Kidney tubule cell (primary cell): ENCODE results near the gene HBA2.
A peak's percentile ranks its signal among the peaks of the same experiment; 100 is the strongest.
"Not testable (repeated sequence)": the region's sequence is repeated elsewhere in the genome, so short reads cannot be mapped to it uniquely, and the experiment has no call there.

ENCODE experiments used
- DNase-seq: peaks from one replicate; pipeline ENCODE4 v3.0.0-alpha.2; 2018; ENCODE audit warnings: low spot score

The HBA2 gene

DNA sequence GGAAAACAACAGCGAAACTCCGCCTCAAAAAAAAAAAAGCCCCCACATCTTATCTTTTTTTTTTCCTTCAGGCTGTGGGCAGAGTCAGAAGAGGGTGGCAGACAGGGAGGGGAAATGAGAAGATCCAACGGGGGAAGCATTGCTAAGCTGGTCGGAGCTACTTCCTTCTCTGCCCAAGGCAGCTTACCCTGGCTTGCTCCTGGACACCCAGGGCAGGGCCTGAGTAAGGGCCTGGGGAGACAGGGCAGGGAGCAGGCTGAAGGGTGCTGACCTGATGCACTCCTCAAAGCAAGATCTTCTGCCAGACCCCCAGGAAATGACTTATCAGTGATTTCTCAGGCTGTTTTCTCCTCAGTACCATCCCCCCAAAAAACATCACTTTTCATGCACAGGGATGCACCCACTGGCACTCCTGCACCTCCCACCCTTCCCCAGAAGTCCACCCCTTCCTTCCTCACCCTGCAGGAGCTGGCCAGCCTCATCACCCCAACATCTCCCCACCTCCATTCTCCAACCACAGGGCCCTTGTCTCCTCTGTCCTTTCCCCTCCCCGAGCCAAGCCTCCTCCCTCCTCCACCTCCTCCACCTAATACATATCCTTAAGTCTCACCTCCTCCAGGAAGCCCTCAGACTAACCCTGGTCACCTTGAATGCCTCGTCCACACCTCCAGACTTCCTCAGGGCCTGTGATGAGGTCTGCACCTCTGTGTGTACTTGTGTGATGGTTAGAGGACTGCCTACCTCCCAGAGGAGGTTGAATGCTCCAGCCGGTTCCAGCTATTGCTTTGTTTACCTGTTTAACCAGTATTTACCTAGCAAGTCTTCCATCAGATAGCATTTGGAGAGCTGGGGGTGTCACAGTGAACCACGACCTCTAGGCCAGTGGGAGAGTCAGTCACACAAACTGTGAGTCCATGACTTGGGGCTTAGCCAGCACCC, 2.6 kb downstream of the HBA2 start:
- no peak for DNase-seq

DNA sequence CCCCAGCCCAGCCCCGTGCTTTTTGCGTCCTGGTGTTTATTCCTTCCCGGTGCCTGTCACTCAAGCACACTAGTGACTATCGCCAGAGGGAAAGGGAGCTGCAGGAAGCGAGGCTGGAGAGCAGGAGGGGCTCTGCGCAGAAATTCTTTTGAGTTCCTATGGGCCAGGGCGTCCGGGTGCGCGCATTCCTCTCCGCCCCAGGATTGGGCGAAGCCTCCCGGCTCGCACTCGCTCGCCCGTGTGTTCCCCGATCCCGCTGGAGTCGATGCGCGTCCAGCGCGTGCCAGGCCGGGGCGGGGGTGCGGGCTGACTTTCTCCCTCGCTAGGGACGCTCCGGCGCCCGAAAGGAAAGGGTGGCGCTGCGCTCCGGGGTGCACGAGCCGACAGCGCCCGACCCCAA, 3.3 kb downstream of the HBA2 start:
- not testable (repeated sequence) for DNase-seq

DNA sequence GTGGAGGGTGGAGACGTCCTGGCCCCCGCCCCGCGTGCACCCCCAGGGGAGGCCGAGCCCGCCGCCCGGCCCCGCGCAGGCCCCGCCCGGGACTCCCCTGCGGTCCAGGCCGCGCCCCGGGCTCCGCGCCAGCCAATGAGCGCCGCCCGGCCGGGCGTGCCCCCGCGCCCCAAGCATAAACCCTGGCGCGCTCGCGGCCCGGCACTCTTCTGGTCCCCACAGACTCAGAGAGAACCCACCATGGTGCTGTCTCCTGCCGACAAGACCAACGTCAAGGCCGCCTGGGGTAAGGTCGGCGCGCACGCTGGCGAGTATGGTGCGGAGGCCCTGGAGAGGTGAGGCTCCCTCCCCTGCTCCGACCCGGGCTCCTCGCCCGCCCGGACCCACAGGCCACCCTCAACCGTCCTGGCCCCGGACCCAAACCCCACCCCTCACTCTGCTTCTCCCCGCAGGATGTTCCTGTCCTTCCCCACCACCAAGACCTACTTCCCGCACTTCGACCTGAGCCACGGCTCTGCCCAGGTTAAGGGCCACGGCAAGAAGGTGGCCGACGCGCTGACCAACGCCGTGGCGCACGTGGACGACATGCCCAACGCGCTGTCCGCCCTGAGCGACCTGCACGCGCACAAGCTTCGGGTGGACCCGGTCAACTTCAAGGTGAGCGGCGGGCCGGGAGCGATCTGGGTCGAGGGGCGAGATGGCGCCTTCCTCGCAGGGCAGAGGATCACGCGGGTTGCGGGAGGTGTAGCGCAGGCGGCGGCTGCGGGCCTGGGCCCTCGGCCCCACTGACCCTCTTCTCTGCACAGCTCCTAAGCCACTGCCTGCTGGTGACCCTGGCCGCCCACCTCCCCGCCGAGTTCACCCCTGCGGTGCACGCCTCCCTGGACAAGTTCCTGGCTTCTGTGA, 4.1 kb downstream of the HBA2 start, which contains the start of gene HBA1:
Gene HBA1, plus strand, starts transcription at position 204 of the 906 bp plus-strand sequence. Its CDS starts 37 bp downstream, at position 241.
- not testable (repeated sequence) for DNase-seq

DNA sequence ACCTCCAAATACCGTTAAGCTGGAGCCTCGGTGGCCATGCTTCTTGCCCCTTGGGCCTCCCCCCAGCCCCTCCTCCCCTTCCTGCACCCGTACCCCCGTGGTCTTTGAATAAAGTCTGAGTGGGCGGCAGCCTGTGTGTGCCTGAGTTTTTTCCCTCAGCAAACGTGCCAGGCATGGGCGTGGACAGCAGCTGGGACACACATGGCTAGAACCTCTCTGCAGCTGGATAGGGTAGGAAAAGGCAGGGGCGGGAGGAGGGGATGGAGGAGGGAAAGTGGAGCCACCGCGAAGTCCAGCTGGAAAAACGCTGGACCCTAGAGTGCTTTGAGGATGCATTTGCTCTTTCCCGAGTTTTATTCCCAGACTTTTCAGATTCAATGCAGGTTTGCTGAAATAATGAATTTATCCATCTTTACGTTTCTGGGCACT, 4.7 kb downstream of the HBA2 start:
- no peak for DNase-seq

DNA sequence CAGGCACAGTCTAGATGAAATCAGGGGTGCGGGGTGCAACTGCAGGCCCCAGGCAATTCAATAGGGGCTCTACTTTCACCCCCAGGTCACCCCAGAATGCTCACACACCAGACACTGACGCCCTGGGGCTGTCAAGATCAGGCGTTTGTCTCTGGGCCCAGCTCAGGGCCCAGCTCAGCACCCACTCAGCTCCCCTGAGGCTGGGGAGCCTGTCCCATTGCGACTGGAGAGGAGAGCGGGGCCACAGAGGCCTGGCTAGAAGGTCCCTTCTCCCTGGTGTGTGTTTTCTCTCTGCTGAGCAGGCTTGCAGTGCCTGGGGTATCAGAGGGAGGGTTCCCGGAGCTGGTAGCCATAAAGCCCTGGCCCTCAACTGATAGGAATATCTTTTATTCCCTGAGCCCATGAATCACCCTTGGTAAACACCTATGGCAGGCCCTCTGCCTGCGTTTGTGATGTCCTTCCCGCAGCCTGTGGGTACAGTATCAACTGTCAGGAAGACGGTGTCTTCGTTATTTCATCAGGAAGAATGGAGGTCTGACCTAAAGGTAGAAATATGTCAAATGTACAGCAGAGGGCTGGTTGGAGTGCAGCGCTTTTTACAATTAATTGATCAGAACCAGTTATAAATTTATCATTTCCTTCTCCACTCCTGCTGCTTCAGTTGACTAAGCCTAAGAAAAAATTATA, 5.4 kb downstream of the HBA2 start:
- DNase-seq: no peak

DNA sequence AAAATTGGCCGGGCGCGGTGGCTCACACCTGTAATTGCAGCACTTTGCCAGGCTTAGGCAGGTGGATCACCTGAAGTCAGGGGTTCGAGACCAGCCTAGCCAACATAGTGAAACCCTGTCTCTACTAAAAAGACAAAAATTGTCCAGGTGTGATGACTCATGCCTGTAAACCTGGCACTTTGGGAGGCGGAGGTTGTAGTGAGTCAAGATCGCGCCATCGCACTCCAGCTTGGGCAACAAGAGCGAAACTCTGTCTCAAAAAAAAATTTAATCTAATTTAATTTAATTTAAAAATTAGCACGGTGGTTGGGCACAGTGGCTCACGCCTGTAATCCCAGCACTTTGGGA, 6.0 kb downstream of the HBA2 start:
- no peak for DNase-seq

DNA sequence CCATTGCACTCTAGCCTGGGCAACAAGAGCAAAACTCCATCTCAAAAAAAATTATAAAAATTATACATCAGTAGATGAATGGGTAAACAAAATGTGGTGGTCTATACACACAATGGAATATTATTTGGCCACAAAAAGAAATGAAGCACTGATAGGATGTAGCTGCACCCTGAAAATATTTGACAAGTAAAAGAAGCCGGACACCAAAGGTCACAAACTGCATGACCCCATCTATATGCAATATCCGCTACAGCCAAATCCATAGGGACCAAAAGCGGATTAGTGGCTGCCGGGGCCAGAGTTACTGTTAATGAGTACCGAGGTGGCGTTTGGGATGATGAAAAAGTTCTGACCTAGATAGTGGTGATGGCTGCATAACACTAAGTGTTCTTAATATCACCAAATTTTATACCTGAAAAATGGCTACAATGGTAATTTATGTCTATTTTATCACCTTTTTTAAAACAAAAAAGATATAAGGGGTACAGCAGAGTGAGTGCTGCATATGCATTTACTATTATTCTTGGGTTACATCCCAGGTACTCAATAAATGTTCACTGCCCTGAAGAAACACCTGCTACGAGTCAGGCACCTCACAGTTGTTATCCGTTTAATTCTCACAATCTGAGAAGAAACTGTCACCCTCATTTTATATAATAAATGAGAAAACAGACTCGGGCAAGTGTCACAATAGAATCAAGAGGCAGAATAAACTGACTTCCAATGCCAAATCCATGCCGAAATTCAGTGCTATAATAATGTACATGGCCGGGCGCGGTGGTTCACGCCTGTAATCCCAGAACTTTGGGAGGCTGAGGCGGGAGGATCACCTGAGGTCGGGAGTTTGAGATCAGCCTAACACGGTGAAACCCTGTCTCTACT, 6.8 kb downstream of the HBA2 start:
- DNase-seq: no peak

DNA sequence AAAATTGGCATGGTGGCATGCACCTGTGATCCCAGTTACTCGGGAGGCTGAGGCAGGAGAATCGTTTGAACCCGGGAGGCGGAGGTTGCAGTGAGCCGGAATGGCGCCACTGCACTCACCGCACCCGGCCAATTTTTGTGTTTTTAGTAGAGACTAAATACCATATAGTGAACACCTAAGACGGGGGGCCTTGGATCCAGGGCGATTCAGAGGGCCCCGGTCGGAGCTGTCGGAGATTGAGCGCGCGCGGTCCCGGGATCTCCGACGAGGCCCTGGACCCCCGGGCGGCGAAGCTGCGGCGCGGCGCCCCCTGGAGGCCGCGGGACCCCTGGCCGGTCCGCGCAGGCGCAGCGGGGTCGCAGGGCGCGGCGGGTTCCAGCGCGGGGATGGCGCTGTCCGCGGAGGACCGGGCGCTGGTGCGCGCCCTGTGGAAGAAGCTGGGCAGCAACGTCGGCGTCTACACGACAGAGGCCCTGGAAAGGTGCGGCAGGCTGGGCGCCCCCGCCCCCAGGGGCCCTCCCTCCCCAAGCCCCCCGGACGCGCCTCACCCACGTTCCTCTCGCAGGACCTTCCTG, 7.5 kb downstream of the HBA2 start, which contains the start of gene HBQ1:
Gene HBQ1, plus strand, starts transcription at position 359 of the 575 bp plus-strand sequence. Its CDS starts 28 bp downstream, at position 387.
- peak; percentile 14 for DNase-seq

DNA sequence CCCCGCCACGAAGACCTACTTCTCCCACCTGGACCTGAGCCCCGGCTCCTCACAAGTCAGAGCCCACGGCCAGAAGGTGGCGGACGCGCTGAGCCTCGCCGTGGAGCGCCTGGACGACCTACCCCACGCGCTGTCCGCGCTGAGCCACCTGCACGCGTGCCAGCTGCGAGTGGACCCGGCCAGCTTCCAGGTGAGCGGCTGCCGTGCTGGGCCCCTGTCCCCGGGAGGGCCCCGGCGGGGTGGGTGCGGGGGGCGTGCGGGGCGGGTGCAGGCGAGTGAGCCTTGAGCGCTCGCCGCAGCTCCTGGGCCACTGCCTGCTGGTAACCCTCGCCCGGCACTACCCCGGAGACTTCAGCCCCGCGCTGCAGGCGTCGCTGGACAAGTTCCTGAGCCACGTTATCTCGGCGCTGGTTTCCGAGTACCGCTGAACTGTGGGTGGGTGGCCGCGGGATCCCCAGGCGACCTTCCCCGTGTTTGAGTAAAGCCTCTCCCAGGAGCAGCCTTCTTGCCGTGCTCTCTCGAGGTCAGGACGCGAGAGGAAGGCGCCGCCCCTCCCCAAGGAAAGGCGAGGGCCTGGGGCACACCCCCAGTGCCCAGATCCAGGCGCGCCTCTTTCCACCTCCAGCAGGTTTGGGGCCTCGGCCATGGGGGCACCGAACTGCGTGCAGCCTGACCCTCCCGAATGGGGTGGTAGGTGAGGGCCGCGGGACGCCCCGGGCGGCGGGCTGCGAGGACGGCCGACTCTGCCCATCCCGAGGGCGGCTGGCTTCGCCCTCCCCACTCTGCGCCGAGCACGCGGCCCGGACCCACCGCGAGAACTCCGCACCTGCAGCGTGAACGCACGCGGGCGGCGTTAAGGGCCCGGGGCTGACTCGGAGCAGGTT, 8.2 kb downstream of the HBA2 start:
- peak; percentile 77 for DNase-seq

DNA sequence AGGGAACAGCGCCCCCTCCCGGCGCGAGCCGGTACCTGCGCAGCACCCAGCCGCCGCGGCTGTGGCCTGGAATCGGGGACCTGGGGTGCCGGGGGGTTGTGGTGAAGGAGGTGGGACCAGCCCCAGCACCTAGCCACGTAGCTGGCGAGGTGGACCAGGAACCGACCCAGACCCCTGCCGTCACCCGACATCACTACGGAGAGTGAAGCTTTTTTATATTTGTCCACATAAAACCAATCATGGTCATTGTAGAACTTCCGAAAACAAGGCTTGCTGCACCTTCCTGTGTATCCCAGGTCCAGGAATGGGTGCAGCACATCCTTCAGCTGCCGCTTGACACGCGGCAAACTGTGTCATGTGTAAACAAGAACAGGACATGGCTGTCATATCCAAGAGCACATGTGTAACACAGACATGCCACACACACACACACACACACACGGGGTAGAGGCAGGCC, 8.9 kb downstream of the HBA2 start:
- peak; percentile 9 for DNase-seq

DNA sequence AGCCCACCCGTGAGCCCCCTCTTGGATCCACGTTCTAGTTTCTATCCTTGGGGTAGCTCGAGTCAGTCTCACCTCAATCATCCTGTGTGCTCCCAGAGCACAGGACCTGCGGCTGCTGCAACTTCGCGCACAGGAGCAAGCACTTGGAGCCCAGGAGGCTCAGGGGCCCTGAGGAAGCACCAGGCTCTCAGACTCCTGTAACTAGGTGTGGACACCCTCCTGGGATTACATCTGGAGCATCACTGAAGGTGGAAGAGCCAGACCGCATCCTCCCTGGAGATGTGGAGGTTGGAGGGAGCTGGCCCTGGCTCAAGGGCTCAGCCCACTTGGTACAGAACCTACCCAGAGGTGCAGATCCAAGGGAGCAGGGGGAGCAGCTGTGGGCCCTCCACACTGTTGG, 10.3 kb downstream of the HBA2 start:
- no peak for DNase-seq

DNA sequence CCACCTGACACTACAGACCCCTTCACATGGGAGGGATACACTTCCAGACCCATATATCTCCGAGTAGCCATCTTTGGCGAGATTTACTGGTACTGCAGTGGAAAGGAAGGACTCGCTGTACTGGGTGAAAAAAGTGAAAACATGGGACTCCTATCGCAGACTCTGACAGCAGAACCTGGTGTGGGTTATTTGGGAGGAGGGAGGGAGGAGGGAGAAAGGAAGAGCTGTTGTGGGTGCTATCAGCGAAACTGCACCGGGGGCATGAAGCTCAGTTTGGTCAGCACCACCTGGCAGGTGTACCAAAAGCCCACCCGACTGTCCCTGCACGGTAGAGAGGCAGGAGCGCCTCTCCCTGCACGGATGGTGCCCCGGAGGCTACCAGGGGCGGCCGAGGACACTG, 12.5 kb downstream of the HBA2 start:
- no peak for DNase-seq

DNA sequence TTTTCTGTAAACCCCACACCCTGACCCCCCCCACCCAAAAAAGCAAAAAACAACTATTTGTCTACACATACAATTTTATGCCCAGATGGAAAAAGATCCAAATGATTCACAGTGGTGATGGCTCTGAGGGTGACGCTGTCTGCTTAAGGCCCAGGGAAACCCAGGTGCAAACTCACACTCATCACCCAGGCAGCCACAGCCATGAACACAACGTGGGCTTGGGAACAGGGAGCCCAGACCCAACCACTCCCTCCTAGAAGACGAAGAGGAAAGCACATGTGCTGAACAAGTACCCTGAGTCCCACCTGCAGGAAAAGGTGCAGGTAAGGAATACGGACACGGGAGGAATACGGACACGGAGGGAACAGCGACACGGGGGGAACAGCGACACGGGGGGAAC, 13.0 kb downstream of the HBA2 start:
- no peak for DNase-seq

DNA sequence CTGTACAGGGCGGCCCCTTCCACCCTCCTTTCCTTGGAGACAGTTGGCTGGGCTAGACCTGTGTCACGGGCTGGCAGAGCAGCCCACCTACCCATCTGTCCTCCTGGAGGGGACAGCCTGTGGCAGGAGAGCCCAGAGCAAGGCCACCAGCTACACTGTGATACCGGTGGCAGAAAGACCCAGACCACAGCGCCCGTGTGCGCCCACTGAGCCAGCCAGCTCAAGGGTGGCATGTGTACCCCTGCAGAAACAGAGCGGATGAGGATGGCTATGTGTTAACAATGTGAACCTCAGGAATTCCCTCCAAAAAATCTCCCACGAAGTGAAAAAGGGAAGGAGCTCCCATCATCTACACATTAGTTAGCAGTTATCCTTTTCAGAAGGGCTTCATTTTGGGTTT, 14.7 kb downstream of the HBA2 start:
- DNase-seq: no peak

DNA sequence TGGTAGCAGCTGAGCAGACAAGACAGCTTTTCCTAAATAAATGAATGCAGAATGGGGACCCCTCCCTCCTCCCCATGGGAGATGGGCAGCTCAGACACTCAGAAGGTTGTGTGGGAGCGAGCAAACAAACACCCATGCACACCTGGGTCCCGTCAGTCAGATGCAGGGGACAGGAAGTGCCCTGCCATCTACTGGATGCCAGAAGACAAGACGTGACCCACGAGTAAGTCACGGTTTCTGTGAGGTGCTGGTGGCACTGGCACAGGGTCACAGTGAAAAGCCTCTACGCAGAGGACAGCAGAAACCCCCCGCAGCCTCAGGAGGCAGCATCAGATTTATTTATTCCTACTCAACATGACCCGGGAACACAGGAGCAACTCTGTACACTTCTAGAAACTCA, 16.0 kb downstream of the HBA2 start:
- peak; percentile 9 for DNase-seq

DNA sequence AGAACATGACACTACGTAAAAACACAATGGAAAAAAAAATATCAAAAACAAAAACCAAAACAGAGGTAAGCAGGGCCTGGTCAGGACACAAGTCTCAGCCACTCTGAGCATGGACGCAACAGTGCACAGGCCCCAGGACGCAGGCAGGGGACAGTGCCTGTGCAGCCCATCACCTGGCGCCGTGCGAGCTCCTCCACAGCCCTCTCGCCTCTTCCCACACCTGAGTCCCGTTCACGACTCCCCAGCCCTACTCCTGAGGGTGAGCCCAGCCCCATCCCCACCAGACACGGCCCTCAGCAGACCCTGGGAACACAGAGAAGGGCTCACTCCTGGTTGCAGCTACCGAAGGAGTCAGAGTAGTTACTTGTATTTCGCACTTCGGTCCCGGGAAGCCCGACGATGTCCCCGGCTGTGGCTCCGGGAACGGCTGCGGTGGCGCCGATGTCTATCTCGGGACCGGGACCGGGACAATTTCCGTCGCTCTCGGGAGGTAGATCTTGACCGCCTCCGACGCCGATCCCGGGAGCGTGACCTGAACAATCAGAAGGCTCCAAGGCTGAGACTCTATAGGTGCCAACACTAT, 17.0 kb downstream of the HBA2 start:
- no peak for DNase-seq

DNA sequence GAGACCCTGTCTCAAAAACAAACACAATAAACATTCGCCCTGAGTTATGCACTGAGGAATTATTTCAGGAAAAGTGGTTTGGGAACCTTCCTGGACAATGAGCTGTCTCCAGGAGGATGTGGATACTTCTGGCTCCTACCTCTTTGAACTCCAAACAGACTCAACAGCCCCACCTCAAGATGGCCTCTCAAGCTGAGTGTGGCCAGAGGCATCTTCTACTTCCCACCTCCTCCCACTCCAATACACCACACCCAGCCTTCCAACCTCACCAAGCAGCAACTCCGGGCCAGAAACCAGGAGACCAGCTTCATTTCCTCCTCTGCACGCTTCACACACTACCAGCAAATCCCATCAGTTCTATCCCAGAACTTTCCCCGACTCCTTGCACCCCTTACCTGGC, 19.2 kb downstream of the HBA2 start:
- DNase-seq: no peak

DNA sequence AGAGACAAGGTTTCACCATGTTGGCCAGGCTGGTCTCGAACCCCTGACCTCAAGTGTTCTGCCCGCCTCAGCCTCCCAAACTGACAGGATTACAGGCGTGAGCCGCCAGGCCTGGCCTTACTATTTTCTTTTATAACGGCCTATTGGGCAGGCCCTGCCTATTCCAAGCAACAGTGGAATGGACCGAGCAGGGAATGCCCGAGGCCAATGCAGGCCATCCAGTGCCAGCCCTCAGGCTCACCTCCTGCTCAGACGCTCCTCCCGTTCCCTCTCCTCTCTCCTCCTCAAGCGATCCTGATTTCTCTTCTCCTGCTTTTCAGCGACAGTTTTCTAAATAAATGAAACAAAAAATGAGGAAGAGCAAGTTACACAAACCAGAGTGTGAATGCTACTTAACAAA, 20.0 kb downstream of the HBA2 start:
- DNase-seq: no peak

DNA sequence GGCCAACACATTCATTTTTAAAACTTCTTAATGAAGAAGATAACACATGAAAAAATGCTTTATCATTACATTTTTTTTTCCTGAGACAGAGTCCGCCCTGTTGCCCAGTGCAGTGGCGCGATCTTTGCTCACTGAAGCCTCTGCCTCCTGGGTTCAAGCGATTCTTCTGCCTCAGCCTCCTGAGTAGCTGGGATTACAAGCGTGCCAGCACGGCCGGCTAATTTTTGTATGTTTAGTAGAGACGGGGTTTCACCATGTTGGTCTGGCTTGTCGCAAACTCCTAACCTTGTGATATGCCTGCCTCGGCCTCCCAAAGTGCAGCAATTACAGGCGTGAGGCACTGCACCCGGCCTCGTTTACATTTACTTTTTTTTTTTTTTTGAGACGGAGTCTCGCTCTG, 20.8 kb downstream of the HBA2 start:
- DNase-seq: no peak
